Measurements from ENCODE around the gene TRIM5. TPM values are rescaled to one million over a fixed set of nuclear protein-coding genes. Genes with fewer than 3 reads are reported as not detected.

The TRIM5 gene
- total RNA-seq, 1 experiment from 2014 or later: 21.5 TPM

- Histone ChIP-seq H3K23me2 (ENCODE audit: insufficient read length, low read depth, low read length, poor library complexity, severe bottlenecking) (no peaks in the 10 kb centered on the region), H2AFZ (ENCODE audit: low read length) (no peak overlapping the region), H3K56ac (ENCODE audit: insufficient read length, low read depth, low read length) (no peak overlapping the region), H4K20me1 (ENCODE audit: control insufficient read depth, insufficient read depth, insufficient read length) (no peaks in the 10 kb centered on the region), H2BK15ac (ENCODE audit: low read depth, low read length) (no peak overlapping the region), H3K4me2 (ENCODE audit: insufficient read depth, insufficient read length, low read length) (no peak overlapping the region), H3K18ac (ENCODE audit: insufficient read length, low read depth, low read length) (no peak overlapping the region), H3K9ac (ENCODE audit: extremely low read depth, insufficient read length, low read length) (no peak overlapping the region), H2BK5ac (ENCODE audit: insufficient read length, low read length) (no peak overlapping the region), H3K79me1 (ENCODE audit: insufficient read depth, low read depth, low read length, poor library complexity, severe bottlenecking) (no peaks in the 10 kb centered on the region), H3K14ac (ENCODE audit: insufficient read depth, low read length) (no peak overlapping the region), H3T11ph (ENCODE audit: low read length) (no peak overlapping the region), H3K79me2 (ENCODE audit: insufficient read depth, low read length) (no peaks in the 10 kb centered on the region), H2BK20ac (ENCODE audit: low read depth, low read length, poor library complexity, severe bottlenecking) (no peak overlapping the region), H4K8ac (replicated peaks; ENCODE audit: insufficient read length, low read depth, low read length) (no peak overlapping the region), H2AK5ac (ENCODE audit: insufficient read length, low read length) (no peak overlapping the region), H3K23ac (ENCODE audit: insufficient read length, low read depth, low read length) (no peak overlapping the region), H2BK12ac (ENCODE audit: insufficient read length, low read depth, low read length) (no peak overlapping the region), H3K4ac (ENCODE audit: low read depth, low read length) (no peak overlapping the region), H4K5ac (ENCODE audit: insufficient read length, low read depth, low read length) (no peak overlapping the region), H4K91ac (ENCODE audit: insufficient read length, low read depth, low read length) (no peak overlapping the region), H2BK120ac (ENCODE audit: low read depth, low read length, poor library complexity, severe bottlenecking) (no peak overlapping the region), H3K27me3 (ENCODE audit: insufficient read depth, low read length) (no peaks in the 10 kb centered on the region), H3K4me1 (ENCODE audit: insufficient read depth, low read length) (no peaks in the 10 kb centered on the region), H3K27ac (ENCODE audit: insufficient read length, low read depth, low read length) (no peak overlapping the region), H3K9me3 (ENCODE audit: control insufficient read depth, low read depth, low read length) (no peaks in the 10 kb centered on the region)
- no CpG with 5 or more reads among the region's 1 CpG for WGBS (ENCODE audit: extremely low coverage, insufficient read length, low lambda C conversion rate)
- Mint-ChIP-seq H3K27me3 (ENCODE audit: low read depth) (no peaks in the 10 kb centered on the region), H3K4me3 (no peak overlapping the region), H3K36me3 (ENCODE audit: insufficient read depth in 1 of 3, low read depth in 3 of 3) (no peaks in the 10 kb centered on the region), H3K9me3 (no peaks in the 10 kb centered on the region), H3K4me1 (no peaks in the 10 kb centered on the region), H3K27ac (no peak overlapping the region)
- no peak for DNase-seq
- TF ChIP-seq CTCF (conservative IDR thresholded peaks at IDR 0.05): no peak
Measured at GRCh38 chr11:5639953-5640352, 44.9 kb downstream of the TRIM5 start.
